Kidney capillary endothelial cell (primary cell): Measurements from ENCODE around the gene MIS18BP1.
"Not testable (repeated sequence)": the region's sequence is repeated elsewhere in the genome, so short reads cannot be mapped to it uniquely, and the experiment has no call there.

Source experiments
- DNase-seq: peaks from one replicate; pipeline ENCODE4 v3.0.0-alpha.2; 2018; ENCODE audit warnings: low spot score

The MIS18BP1 gene

DNA sequence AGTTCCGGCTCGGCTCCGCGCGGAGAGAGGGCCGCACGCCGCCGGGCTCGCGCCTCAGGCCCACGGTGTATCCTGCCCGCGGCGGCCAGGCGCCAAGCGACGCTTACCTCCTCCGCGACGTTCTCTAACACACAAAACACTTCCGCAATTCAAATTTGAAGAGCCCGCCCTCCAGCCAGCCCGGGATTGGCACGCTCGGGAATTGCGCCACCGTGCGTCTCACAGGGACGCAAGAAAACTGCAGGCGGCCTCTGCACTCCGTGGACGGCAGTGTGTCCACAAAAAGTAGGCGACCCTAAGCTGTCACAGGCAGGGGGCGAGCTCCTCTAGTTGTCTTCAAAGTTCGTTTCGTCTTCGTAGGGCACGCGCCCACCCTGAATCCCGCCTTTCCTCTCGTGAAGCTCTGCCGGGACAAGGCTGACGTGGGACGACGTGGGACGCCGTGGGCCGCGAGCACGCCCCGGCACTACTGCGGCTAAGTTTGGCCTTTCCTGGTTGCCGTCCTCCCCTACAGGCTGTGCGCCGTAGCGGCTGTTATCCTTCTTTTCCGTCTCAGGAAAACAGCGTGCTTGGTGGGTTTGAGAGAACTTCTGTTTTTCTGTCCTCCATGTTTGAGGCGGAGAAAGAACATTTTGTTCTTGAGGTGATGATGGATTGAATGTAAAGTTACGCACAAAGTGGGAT is at the start of gene MIS18BP1:
TSS of gene MIS18BP1 (minus strand) at position 133 of the 684 bp plus-strand sequence. CDS start 5,916 bp downstream, outside the sequence.
- peak; percentile 97 for DNase-seq

DNA sequence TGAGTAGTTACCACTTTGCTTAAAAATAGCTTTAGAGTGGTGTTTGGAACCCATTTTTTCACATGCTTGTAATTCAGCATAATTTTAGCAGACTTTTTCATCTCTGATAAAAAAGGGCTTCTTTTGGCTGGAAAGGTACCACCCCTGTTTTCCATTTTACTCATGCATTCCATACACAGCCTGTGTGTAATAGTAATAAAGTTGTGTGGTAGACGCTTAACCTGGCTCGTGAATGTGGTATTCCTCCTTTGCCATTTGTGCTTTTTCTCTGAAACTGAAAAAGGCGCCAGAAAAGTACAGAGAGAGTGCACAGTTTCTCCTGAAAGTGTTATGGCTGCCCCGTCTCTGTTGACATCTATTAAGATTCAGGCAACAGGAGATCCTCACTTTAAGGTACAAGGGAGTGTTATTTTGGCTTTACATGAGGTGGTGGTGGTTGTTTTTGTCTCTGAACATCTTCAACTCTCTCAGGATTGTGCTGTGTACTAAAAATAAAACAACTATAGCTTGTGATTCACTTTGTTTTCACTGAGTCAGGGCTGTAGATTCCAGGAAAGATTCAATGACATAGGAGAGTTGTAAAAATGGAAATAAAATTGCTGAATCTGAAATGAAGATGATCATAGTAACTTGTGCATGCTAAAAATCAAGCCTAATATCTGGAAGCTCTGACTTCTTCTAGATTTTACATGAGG is 45.6 kb upstream of the MIS18BP1 start:
- no peak for DNase-seq

DNA sequence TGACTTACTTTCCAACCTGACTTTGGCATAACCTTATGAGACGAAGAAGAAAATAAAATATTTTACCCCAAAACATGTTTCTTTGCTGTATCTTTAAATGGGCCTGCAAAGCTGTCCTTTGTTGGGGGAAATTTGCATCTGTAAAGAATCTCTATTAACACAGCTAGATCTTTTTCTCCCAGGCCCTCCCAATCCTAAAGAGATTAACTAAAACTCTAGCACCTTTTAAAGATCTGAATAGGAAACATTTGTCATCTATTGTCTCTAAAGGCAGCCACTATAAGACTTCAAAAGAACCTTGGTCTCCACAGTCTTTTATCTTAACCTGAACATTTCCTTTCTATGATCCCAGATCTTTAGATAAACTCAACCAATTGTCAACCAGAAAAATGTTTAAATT is 41.8 kb upstream of the MIS18BP1 start:
- not testable (repeated sequence) for DNase-seq

DNA sequence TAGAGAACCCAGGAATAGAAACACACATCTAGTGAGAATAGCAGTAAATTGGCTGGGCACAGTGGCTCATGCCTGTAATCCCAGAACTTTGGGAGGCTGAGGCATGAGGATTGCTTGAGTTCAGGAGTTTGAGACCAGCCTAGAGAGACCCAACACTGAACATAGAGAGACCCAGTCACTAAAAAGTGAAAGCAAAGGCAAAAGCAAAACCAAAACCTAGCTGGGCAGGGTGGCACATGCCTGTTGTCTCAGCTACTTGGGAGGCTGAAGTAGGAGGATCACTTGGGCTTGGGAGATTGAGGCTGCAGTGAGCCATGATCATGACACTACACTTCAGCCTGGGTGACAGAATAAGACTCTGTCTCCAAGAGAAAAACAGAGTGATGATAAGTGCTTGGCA is 37.5 kb upstream of the MIS18BP1 start:
- DNase-seq, result no peak

DNA sequence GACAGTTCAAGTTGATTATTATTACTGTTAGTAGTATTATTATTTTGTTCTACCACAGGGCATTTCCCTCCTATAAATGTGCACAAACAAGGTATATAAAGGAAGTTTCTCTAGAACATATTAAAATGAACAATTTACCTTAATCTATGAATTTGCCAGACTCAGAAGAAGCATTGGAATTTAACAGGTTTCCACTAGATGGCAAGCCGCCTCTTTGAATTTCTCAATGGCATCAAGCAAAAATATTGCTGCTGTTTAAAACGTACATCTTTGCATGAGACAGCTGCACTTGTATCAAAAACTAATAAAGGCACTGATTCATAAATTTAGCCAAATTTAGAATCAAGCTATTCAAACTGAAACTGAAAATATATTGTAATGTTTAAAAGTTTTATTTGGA is 34.6 kb upstream of the MIS18BP1 start:
- DNase-seq, result no peak

DNA sequence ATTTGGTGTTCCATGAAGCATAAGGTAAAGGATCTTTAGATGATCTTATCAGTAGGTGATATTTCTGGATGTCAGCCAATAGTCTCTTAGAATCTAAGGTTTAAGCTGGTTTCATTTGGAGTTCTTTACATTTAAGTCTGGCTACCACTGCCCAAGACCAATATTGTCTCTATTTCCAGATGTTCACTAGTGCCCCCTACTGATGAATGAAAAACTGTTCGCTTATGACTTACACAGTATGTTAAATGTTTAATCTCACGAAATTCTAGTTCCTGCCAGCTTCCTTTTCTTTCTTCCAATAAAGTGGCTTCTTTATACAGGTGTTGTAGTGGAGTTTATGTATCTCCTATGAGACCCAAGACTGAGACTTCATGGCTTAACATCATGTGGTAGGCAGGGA is 31.8 kb upstream of the MIS18BP1 start:
- DNase-seq, result no peak

DNA sequence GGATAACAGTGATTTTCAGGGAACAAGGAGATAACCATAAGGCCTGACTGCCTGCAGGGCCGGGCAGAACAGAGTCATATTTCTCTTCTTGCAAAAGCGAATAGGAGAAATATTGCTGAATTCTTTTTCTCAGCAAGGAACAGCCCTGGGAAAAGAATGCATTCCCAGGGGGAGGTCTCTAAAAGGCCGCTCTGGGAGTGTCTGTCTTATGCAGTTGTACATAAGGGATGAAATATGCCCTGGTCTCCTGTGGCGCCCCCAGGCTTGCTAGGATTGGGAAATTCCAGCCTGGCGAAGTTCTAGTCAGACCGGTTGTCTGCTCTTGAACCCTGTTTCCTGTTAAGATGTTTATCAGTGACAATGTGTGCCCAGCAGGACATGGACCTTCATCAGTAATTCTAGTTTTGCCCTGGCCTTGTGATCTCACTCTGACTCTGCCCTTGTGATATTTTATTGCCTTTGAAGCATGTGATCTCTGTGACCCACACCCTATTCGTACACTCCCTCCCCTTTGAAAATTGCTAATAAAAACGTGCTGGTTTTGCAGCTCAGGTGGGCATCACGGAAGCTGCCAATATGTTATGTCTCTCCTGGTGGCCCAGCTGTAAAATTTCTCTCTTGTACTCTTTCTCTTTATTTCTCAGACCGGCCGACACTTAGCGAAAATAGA is 28.9 kb upstream of the MIS18BP1 start:
- DNase-seq, result not testable (repeated sequence)

DNA sequence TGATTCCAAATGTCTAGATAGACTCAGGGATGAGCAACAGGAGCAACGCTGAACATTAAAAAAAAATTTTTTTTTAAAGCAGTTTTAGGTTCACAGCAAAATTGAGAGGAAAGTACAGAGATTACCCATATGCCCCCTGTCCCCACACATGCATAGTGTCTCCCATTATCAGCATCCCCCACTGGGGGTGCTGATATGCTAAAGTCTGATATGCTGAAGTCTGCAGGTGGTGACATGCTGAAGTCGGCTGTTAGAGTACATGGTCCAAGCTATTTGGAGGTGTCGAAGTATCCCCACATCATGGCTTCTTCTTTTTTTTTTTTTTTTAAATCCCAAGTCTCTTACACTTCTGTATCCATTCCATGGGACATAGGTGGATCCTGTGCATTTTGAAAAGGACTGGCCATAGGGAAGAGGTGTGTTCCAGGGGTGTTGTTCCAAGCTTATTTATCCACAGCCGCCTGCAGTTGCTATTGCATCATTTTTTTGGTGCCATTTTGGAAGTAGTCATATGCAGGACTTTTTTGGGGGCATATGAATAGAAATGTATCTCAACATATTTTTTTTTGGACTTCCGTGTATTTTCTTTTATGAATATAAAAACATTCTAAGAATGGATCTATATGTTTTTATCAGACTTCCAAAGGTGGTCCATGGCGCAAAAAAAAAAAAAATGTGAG is 19.0 kb upstream of the MIS18BP1 start:
- no peak for DNase-seq

DNA sequence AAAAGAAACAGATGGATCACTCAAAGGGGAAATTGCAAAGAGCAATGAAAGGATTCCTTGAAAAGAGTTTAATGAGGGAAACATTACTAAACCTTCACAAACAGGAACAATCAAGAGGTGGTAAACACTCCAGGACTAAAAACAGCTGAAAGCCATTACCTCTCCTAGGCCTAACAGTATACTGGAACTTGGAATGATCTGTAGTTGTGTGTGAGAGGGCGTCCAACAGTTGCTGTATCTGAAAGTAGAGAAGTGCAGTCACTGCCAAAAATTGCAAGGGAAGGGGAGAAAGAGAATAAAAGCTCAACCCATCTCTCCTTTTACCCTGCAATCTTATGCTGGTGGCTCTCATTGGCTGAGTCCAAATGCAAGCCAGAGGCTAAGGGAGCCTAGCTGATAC is 17.0 kb upstream of the MIS18BP1 start:
- DNase-seq, result no peak

DNA sequence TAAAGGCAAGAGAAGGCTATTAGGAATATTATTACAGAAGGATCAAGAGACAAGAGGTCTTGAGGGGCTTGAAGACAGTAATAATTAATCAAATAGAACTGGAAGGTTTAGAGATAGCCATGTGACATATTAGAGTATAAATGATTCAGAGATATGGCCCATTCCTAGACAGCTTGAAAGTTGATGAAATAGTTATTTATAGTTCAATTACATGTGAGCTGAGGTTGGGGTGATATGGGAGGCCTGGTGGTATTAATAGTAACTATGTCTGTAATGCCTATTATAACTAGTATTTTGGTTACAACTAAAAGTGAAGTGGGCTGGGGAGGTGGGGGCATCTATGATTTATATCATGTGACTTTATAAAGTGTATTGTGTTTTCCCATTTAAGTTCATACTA is 14.1 kb upstream of the MIS18BP1 start:
- DNase-seq, result no peak

DNA sequence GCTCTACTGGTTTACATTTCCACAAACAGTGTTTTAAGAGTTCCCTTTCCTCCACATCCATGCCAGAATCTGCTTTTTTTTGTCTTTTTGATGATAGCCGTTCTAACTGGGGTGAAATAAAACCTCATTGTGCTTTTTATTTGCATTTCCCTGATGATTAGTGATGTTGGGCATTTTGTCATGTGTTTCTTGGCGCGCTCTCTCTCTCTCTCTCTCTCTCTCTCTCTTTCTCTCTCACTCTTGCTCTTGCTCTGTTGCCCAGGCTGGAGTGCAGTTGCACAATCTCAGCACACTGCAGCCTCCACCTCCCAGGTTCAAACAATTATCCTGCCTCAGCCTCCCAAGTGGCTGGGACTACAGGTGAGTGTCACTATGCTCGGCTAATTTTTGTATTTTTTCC is 9.6 kb upstream of the MIS18BP1 start:
- no peak for DNase-seq

DNA sequence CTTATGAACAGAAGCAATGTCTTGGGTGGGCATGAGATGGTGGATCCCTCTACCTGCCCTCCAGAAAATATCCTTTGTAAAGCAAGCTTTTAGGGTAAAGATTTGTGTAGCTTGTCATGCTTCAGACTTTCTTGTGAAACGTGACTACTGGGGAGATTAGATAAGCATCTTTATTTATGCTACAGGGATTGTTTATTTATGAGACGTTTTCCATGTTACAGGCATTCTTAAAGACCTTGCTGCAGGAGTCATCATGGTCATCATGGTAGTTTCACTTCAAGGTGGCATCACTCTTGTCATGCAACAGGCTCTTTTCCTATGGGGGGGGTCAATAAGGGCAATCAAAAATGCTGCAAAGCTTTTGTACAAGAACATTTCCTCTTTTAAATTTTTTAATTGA is 8.2 kb upstream of the MIS18BP1 start:
- no peak for DNase-seq

DNA sequence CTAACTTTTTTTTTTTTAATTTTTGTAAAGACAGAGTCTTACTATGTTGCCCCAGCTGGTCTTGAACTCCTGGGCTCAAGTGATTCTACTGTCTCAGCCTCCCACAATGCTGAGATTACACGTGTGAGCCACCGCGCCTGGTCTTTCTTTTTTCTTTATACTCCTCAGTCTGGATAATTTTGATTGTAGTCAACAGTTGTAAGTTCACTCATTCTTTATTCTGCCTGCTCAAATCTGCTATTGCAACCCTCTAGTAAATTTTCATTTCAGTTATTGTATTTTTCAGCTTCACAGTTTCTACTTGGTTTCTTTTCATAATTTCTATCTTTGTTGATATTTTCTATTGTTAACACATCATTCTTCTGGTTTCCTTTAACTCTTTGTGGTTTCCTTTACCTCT is 5.8 kb upstream of the MIS18BP1 start:
- no peak for DNase-seq

DNA sequence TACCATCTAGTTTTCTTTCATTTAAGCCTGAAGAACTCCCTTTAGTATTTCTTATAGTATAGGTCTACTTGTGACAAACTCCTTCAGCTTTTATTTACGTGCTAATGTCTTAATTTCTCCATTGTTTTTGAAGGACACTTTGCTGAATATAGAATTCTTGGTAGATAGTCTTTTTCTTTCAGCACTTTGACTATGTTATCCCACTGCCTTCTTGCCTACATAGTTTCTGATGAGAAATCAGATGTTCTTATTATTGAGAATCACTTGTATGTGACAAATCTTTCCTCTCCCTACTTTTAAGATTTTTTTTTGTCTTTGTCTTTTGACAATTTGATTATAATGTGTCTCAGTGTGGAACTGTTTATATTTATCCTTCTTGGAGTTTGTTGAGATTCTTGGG is 5.1 kb upstream of the MIS18BP1 start:
- no peak for DNase-seq

DNA sequence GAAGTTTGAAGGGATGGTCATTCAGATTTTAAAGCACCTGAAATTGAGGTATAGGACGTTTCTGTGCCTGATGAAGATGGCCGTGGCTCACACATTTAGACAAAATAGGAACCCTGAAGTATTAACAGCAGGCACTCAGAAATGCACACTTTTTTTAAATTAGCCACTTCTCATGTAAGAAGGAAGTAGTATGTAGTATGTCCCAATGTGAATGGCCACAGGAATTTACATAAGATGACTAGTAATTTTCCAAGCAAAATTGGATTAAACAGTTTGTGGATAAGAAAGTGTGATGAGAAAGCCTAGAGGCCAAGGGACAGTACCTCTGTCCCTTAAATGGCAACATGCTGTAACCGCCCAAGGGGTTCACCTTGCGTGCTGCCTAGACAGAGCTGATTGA is 1.8 kb upstream of the MIS18BP1 start:
- no peak for DNase-seq

DNA sequence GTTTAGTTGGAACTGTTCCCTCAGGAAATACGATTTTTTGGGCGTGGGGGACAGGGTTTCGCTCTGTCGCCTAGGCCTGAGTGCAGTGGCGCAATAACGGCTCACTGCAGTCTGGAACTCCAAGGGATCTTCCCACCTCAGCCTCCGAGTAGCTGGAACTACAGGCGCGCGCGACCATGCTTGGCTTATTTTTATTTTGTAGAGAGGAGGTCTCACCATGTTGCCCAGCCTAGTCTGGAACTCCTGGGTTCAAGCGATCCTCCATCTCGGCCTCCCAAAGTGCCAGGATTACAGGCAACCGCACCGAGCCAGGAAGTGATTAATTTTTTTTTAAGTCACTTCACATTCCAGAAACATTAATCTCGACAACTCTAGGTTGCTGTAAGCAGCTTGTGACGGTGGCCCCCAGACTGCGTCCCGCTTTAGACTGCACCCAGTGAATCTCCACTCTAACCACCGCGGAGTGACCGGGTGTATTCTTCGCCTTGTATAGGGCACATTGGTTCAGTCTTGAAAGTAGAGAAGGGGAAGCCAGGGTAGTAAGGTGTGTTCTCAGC is 830 bp upstream of the MIS18BP1 start:
- DNase-seq, result peak; percentile 44

DNA sequence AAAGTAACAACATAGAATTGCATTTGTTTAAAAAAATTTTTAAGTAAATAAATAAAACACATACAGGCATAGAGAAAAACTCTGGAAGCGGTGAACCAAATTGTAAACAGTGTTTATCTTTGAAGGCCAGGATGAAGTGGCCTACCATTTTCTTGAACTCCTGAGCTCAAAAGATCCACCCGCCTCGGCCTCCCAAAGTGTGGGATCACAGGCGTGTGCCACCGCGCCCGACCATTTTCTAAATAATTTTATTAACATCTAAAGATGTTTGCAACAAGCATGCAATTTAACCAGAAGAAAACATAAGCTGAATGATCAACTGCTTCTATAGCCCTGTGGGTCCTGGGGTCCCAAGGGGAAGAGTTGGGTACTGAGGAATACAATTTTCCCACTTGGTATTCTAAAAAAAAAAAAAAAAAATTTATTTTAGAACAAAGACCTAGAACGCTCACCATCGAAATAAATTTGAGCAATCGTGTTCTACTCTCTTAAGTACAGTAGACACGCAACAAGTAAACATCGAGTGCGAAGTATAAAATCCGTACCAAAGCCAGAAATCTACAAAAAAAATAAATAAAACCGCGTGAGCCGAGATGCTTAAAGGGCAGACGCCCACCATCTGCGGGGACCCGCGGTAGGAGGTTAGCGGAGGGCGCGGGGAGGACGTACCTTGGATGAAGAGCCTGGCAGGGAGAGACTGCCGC is 484 bp downstream of the MIS18BP1 start:
- peak; percentile 23 for DNase-seq

DNA sequence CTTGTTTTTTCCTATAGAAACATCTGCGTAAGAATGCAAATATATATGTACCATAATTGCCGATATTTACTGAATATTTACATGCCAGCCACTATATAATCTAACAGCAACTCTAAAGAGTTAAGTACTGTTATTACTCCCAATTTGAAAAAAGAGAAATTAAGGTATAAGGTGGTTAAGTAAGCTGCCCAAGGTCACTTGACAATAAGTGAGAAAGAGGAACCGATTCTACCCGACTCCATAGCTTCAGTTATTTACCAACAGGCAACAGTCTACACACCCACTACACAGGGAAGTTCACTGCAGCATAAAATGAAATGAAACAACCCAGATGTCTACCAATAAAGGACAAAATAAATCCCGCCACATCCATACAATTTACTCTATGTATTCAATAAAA is 1.1 kb downstream of the MIS18BP1 start:
- DNase-seq, result peak; percentile 37

DNA sequence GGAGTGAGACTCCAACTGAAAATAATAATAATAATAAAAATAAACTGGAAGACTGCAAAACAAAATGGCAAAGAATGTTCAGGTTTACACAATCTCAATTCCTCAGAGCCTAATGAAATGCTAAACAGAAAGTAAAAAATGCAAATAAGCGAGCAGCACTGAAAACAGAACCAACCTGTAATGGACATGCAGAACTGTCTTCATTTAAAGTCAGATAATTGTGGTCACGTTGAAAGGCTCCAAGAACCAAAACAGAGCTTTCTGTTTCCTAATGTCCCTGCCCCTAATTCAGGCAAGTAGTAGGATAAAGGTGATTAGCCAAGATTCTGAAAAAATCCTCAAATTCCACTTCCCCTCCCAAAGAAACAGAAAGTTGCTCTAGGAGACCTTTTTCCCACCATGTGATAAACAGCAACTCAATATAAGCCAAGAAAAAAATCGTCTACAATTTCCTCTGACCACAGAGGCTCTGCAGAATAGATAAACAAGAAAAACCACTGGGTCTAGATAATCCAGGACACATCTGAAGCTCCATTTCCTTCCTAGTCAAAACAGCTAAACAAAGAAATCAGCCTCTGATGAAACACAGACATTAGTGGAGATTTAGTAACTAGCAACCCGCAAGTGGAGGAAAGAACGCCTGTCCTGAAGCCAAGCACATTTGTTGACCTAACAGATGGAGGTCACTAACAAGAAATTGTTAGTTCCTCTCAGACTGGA is 3.0 kb downstream of the MIS18BP1 start:
- DNase-seq, result peak; percentile 19

DNA sequence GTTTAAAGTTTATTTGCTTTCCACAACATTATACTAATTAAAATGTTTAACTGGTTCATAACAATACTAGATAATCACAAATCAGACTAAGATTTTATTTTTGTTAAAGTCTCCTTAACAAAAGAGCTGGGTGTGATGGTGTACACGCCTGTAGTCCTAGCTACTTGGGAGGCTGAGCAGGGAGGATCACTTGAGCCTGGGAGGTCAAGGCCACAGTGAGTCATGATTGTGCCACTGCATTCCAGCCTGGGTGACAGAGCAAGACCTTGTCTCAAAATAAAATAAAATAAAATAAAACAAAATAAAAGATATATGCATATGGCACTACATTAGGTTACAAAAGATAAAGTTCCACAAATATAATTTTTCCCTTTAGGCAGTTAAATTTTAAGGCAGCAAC is 5.6 kb downstream of the MIS18BP1 start:
- no peak for DNase-seq

DNA sequence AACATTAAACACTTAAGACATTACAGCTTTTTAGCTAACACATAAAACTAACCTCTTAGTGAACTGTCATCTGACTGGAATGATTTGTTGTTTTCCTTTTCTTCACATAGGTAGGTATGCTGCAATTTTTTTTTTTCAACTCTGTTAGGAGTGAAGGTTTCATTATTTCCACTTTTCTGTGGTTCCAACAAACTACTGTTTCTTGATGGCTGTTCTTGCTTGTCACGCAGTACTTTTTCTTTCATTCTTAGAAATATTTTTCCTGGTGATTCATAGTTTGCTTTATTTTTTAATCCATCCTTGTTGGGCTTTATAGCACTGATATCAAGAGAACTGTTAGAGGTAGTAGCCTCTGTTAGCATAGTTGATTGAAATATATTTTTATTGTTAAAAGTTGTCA is 6.3 kb downstream of the MIS18BP1 start:
- no peak for DNase-seq
